SH-SY5Y (cell line): Measurements from ENCODE around the gene RDH16.

ENCODE experiments used
- GATA2 ChIP-seq: IDR thresholded peaks from 2 replicates; pipeline ENCODE4 v1.6.1; 2011; ENCODE audit warnings: mild to moderate bottlenecking, low read depth, low read length
- GATA3 ChIP-seq: IDR thresholded peaks from 2 replicates; pipeline ENCODE4 v1.6.1; 2011; ENCODE audit warnings: low read depth, mild to moderate bottlenecking, low read length, moderate library complexity

Gene RDH16, protein sequence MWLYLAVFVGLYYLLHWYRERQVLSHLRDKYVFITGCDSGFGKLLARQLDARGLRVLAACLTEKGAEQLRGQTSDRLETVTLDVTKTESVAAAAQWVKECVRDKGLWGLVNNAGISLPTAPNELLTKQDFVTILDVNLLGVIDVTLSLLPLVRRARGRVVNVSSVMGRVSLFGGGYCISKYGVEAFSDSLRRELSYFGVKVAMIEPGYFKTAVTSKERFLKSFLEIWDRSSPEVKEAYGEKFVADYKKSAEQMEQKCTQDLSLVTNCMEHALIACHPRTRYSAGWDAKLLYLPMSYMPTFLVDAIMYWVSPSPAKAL

DNA sequence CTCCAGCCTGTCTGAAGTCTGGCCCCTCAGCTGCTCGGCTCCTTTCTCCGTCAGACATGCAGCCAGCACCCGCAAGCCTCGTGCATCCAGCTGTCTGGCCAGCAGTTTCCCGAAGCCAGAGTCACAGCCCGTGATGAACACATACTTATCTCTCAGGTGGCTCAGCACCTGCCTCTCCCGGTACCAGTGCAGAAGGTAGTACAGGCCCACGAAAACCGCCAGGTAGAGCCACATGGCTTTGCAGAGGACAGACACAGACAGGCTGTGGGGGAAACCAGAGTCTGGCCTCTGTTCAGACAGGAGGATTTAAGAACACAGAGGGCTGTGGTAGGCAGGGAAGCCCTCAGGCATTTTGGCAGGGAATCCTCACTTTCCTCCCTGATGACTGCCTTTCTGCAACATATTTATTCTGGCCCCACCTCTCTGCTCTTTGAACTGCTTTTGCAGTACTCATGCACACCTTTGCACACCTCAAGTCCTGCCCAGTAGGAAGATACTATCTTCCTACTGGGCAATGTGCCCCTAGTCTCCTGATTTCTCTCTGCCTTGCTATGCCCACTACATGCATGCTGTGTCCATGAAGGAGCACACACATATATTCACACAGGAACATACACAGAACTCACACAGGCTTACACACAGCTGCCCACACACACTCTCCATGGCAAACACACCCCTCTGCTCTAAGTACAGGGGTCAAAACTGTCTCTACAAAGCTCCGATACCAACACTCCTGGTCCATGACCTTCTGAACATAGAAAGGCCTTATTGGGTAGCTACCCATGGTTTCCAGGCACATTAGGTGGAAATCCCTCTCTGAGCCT lies at the start of gene RDH16:
RDH16 (minus strand) TSS at position 380 of the 824 bp plus-strand sequence; CDS start at position 234, 146 bp downstream.
- TF ChIP-seq GATA2 (no peak), GATA3 (no peak)

DNA sequence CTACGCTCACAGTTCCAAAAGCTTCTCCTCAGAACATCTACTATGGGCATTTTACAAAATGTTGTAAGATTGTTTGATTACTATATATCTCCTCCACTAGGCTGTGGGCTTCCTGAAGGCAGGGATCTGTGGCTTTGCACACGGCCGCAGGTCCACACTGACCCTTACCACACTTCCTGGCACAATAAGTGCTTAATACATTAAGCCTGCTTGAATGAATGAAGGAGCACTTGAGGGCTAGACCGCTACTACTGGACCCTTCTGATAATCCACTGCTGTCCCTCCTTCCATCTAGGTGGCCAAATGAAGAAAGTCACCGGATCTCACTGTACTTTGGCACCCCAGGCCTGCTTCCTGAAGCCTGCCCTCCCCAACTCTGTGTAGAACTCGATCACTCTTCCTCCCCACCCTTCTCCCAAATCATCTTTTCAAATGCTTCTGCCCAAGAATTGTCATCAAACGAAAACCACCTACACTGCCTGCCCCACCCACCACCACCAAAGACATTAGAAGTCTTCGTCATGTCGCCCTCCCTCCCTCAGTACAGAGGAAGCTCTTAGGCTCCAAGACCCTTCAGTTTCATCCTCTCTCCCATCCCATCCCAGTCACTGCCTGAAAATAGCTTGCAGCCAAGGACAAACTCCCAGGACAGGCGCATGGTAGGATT lies 49.5 kb upstream of the RDH16 start:
- no peak for TF ChIP-seq GATA2
- TF ChIP-seq GATA3: no peak

DNA sequence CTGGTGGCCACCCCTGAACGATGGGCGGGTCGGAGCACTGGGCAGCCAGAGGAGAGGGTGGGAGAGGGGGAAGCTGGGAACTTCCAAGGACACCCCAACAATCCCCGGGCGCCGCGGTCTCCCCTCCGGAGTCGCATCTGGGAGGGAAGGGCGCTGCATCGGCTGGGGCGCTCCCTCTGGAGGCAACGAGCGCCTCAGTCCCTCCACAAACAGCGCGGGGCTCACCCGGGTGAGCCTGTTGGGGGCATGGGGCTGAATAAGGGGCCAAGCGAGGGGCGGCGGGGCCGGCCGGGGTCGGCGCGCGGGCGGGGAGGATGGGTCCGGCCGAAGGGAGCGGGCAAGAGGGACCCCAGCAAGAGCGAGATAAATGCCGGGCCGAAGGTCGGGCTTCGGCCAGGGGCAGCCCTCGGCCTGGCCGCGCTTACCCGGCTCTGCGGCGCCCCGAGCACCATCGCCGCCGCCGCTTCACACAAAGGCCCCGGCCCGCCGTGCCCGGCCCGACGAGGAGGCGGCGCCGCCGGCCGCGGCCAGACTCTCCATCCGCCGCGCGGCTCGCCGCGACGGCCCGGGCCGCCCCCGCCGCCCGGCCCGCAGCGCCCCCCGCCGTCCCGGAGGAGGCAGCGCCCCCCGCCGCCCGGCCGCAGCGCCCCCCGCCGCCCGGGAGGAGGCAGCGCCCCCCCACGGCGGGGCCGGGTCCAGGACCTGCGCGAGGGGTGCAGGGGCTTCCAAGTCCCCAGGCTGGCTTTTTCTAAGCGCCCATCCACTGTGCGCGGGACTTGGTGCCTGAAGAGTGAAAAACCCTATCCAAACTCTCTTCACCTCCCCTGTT lies 48.8 kb upstream of the RDH16 start, which contains the start of gene ZBTB39:
ZBTB39 (minus strand) TSS at position 567 of the 829 bp plus-strand sequence. CDS start 1,629 bp downstream, outside the sequence.
- TF ChIP-seq GATA2: no peak
- TF ChIP-seq GATA3: no peak

DNA sequence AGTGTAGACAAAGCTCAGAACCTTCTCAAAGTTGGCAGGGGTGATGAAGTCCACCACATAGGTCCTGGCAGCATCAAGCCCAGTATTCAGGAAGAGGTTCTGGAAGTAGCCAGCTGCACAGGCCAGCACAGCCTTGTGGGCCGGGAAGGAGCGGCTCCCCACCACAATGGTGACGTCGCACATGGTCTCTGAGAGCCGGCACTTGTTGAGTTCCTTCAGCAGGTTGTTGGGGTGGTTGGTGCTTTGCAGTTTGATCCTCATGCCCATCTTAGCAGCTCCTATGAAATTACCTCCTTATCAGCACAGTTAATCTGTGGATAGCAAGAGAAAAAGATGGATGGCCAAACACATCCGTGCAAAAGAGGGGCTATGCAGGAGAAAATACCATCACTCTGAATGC lies 47.2 kb upstream of the RDH16 start:
- no peak for TF ChIP-seq GATA2
- no peak for TF ChIP-seq GATA3

DNA sequence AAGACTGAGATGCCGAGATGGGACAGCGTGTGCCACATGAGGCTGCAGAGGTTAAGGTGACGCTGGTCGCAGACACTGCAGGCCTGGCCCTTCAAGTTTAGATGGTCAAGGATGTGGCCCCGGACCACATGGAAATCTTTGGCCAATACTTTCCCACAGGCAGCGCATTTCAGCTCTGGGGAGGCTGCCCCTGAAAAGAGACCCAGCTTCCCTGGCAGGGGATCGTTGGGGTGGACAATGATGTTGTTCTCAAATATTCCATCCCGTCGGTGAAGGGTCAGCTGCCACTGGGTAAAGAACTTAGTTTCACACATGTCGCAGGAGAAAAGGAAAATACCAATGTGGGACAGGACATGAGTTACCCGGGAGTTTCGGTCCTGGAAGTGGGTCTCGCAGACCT lies 46.0 kb upstream of the RDH16 start:
- TF ChIP-seq GATA3 (no peak), GATA2 (no peak)

DNA sequence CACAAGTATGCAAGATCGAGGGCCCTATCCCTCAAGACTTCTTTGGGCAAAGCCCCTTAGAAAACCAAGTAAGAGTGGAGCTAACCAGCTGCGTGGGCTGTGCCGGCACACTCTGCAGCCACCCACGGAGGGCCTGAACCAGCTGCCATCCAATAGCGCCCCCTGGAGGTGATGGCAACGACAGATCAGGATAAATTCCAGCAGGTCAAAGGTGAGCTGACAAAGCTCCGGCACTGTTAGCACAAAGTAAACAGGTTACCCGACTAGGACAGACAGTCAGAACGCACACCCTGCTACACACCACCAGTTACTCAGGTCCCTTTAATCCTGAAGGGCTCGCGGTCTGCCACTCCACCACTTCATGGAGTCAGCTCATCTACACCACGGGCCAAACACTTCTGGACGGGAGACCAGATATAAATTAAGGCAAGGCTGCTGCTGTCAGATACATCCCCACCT lies 44.1 kb upstream of the RDH16 start:
- no peak for TF ChIP-seq GATA3
- no peak for TF ChIP-seq GATA2

DNA sequence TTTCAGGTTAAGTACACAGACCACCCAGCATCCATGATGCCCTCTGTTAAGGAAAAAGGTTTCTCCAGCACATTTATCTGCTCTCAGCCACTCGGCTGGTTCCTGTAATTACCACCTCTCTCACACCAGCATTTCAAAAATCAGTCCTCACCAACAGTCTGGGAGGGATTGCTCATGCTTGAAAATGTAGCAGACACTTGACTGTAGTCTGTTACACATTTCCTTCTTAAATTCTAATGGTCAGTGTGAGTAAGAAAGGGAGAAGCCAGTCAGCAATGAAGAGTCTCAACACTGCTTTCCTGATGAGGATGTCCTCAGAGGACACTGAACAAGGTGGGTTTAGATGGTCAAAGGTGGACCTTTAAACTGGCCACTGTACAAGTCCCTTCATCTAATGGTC lies 43.0 kb upstream of the RDH16 start:
- TF ChIP-seq GATA2: no peak
- TF ChIP-seq GATA3: no peak

DNA sequence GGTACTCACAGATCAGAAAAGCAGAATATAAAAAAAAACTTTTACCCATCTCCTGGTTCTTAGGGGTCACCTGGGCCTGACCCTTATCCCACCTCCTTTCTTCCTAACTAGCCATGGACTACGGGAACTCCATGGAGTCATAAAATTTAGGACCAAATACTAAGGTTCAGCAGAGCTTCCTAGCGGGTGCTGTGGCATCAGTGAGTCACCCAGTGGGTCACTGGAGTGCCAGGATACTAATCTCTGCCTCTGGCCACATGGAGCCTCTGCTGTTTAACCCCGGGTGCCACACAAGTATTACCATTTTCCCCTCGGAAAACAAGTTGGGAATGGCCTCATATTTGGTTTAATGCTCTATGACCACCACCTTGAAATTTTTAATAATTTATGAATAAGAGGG lies 42.0 kb upstream of the RDH16 start:
- TF ChIP-seq GATA3: no peak
- no peak for TF ChIP-seq GATA2

DNA sequence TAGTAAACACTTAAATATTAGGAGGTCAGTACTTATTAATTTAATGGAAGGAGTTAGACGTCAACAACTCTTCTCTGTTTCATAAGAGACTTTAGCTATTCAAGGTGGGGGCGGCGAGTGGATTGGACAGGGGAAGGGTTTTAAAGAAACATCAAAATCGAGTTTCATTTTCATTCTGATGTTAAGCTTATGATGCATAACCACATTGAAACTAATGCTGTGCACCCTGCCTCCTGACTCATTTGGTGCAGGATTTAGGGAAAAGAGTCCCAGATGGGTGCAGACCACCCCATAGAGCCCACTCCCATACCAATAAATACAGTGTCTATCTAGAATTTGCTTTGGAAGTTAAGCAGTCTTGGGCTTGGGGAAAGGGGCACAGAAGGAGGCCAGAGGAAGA lies 41.6 kb upstream of the RDH16 start:
- TF ChIP-seq GATA3 (no peak), GATA2 (no peak)

DNA sequence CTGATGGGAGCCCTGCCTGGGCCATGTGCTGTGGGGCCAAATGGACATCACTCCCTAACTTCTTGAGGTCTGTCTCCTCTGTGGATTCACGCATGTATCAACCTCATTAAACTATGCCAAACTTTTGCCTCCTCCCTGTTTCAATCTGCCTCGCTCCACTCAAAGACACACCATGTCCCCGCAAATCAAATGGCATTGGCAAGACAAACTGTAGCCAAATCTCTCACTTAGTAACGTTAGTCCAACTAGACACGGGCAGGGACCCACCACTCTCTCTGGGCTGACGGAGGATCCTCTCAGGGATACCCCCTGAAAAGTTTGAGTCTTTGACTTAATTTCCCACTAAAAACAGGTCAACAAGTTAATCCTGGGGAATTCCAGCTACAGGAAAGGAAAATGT lies 40.9 kb upstream of the RDH16 start:
- TF ChIP-seq GATA3 (no peak), GATA2 (no peak)

DNA sequence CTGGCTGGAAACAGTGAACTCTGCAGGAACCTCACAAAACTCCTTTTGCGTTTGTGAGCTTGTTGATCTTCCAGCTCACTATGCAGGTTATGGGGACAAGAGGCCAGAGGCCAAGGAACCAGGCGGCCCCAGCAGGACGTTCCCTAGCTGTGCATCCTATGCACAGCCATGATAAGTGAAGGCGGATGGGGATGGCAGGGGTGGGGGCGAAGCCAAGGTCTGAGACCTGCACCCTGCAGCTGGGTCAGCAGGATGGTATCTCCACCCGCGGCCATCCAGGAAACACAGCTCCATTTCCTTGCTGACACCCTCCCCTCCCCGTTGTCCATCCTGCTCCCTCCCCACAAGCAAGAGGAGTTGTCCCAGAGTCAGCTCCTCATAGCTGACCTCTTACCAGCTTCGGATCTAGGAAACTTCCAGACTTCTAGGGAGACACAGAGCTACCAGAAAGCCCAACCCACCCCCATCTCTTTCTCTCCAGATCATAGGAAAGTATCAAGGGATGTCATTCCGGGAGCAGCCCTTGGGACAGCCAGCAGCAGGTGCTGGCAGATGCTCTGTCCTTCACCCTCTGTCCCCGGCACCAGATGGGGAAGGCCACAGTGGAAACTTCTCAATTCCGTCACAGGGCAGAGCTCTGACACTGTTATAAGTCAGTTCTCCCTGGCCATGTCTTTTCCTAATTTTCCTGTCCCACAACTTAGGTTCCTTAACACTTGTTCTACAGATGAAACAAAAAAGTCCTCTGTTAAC lies 39.6 kb upstream of the RDH16 start:
- TF ChIP-seq GATA2 (no peak), GATA3 (no peak)

DNA sequence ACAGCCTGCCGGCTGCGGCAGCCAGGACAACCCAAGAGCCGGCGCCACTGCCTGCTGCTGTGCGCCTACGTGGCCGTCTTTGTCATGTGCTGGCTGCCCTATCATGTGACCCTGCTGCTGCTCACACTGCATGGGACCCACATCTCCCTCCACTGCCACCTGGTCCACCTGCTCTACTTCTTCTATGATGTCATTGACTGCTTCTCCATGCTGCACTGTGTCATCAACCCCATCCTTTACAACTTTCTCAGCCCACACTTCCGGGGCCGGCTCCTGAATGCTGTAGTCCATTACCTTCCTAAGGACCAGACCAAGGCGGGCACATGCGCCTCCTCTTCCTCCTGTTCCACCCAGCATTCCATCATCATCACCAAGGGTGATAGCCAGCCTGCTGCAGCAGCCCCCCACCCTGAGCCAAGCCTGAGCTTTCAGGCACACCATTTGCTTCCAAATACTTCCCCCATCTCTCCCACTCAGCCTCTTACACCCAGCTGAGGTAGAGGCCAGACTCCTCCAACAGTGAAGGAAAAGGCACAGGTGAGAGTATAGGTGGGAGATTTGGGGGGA lies 38.6 kb upstream of the RDH16 start:
- no peak for TF ChIP-seq GATA3
- TF ChIP-seq GATA2: no peak

DNA sequence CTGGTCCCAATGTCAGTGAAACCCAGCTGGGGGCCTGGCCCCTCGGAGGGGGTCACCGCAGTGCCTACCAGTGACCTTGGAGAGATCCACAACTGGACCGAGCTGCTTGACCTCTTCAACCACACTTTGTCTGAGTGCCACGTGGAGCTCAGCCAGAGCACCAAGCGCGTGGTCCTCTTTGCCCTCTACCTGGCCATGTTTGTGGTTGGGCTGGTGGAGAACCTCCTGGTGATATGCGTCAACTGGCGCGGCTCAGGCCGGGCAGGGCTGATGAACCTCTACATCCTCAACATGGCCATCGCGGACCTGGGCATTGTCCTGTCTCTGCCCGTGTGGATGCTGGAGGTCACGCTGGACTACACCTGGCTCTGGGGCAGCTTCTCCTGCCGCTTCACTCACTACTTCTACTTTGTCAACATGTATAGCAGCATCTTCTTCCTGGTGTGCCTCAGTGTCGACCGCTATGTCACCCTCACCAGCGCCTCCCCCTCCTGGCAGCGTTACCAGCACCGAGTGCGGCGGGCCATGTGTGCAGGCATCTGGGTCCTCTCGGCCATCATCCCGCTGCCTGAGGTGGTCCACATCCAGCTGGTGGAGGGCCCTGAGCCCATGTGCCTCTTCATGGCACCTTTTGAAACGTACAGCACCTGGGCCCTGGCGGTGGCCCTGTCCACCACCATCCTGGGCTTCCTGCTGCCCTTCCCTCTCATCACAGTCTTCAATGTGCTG lies 38.0 kb upstream of the RDH16 start:
- no peak for TF ChIP-seq GATA2
- TF ChIP-seq GATA3: no peak

DNA sequence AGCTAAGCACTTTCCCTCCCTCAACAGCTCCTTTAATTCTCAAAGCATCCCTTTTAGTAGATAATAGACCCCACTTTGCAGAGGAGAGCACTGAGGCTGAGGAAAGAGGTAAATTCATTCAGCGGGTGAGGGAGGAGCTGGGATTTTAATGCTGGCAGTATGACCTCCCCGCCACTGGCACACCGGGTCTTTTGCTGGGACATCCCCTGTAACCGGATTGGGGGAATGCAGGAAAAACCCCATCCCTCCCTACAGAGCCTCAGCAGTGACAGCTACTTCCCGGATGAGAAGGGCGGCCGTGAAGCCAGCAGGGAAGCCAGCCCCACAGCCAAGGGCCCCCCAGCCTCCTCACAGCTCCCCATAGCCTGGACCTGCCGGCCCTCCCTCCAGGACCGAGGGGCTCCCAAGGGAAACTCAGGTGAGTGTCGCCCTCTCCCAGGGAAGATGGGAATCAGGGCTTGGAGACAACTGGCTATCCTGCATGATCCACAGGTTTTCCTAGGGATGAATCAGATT lies 36.9 kb upstream of the RDH16 start:
- TF ChIP-seq GATA3: no peak
- no peak for TF ChIP-seq GATA2
